Esophagus muscularis mucosa (tissue), 4 donors: ENCODE data around the gene DUSP10.

Experiments
- EP300 ChIP-seq: sonication (generic); formaldehyde crosslinking; IDR thresholded peaks from one replicate; pipeline ENCODE4 v1.6.1; 2017; ENCODE audit warnings: antibody characterized with exemption
- POLR2A ChIP-seq: fragments of 450-650 bp; IDR thresholded peaks from one replicate; pipeline ENCODE4 v1.6.1; 2017; ENCODE audit warnings: antibody characterized with exemption, moderate library complexity, mild to moderate bottlenecking, low read depth
- POLR2AphosphoS5 ChIP-seq, 2 donors: sonication (generic); formaldehyde crosslinking; IDR thresholded peaks; one replicate each; pipeline ENCODE4 v1.6.1; 2017; ENCODE audit warnings: antibody characterized with exemption in 2 of 2
- TF ChIP-seq, protein P1 (sequence below), 3 experiments: fragments of 200-600 bp in 2 of 3; fragments of 450-650 bp in 1 of 3; sonication (generic) in 2 of 3; IDR thresholded peaks; one replicate each; pipeline ENCODE4 v1.5.1; 2017 to 2019; ENCODE audit warnings: antibody characterized with exemption in 3 of 3, mild to moderate bottlenecking in 2 of 3, moderate library complexity in 1 of 3

DNA sequence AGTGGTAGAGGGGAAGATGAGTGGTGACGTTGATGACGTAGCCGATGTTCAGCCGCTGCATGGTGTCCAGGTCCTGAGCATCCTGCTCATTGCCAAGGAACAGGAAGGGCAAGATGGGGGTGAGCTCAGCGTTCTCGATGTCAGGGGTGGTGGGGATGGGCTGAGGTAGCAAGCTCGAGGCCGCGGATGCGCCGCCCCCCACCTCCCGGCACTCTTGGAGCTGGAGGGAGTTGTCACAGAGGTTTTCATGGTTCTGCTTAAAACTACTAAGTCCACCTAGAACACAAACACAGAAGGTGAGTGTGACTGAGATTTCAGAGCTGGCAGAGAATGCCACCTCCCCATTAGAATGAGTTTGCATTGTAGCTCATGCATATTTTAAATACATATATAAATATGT is 35.7 kb downstream of the DUSP10 start:
- TF ChIP-seq, protein P1, sequence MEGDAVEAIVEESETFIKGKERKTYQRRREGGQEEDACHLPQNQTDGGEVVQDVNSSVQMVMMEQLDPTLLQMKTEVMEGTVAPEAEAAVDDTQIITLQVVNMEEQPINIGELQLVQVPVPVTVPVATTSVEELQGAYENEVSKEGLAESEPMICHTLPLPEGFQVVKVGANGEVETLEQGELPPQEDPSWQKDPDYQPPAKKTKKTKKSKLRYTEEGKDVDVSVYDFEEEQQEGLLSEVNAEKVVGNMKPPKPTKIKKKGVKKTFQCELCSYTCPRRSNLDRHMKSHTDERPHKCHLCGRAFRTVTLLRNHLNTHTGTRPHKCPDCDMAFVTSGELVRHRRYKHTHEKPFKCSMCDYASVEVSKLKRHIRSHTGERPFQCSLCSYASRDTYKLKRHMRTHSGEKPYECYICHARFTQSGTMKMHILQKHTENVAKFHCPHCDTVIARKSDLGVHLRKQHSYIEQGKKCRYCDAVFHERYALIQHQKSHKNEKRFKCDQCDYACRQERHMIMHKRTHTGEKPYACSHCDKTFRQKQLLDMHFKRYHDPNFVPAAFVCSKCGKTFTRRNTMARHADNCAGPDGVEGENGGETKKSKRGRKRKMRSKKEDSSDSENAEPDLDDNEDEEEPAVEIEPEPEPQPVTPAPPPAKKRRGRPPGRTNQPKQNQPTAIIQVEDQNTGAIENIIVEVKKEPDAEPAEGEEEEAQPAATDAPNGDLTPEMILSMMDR (IDR thresholded peaks at IDR 0.05), result no peak
- TF ChIP-seq POLR2A (no peak), EP300 (no peak), POLR2AphosphoS5 (IDR thresholded peaks at IDR 0.05) (no peak)
